Body of pancreas (tissue), 4 donors: ENCODE data around the gene PDIA5. TPM values are rescaled to one million over a fixed set of nuclear protein-coding genes. Genes with fewer than 3 reads are reported as not detected.

Experiments used
- ATAC-seq: fragments of 150-250 bp; one replicate; pipeline ENCODE4 v1.9.1; 2016
- DNase-seq, 4 donors: peaks; one replicate each; pipeline ENCODE4 v3.0.0-alpha.2; 2019
- H3K27ac ChIP-seq, 4 donors: fragments of 200-600 bp; sonication (generic); 1 replicate in 3 of 4; 2 replicates in 1 of 4; pipeline versions ENCODE4 v1.5.1 to v1.6.1; 2016 to 2019; ENCODE audit warnings: mild to moderate bottlenecking in 1 of 4, mixed read lengths in 1 of 4, moderate library complexity in 1 of 4
- H3K27me3 ChIP-seq, 2 donors: fragments of 200-600 bp; sonication (generic); one replicate each; pipeline ENCODE4 v1.6.0; 2016; ENCODE audit warnings: mild to moderate bottlenecking in 1 of 2
- H3K36me3 ChIP-seq, 2 donors: fragments of 200-600 bp; sonication (generic); replicated peaks in 1 of 2; 2 replicates each; pipeline ENCODE4 v1.5.1; 2016; ENCODE audit warnings: low read depth in 2 of 2; ENCODE audit not compliant: insufficient read depth in 1 of 2
- H3K4me1 ChIP-seq: fragments of 200-600 bp; sonication (generic); one replicate; pipeline ENCODE4 v1.6.0; 2016
- H3K4me3 ChIP-seq, 2 donors: fragments of 200-600 bp; sonication (generic); 1 replicate in 1 of 2; 2 replicates in 1 of 2; pipeline ENCODE4 v1.5.1; 2016 to 2019
- H3K9me3 ChIP-seq, 3 donors: fragments of 200-600 bp; sonication (generic); 1 replicate in 2 of 3; 2 replicates in 1 of 3; pipeline ENCODE4 v1.5.1; 2016
- CTCF ChIP-seq, 7 experiments: fragments of 450-650 bp in 4 of 7; fragments of 200-600 bp in 3 of 7; sonication (generic) in 3 of 7; IDR thresholded peaks; one replicate each; pipeline ENCODE4 v1.5.1; 2016 to 2019; ENCODE audit warnings: antibody characterized with exemption in 7 of 7
- POLR2A ChIP-seq, 3 donors: fragments of 450-650 bp; IDR thresholded peaks; one replicate each; pipeline ENCODE4 v1.6.1; 2016; ENCODE audit warnings: antibody characterized with exemption in 3 of 3, mild to moderate bottlenecking in 2 of 3
- WGBS, 2 donors: methylation state at CpG; one replicate each; pipeline ENCODE4 v1.1.5; 2017; 5-methylcytosine and 5-hydroxymethylcytosine counted together
- intact Hi-C: fragments of 100-400 bp; cut with DNase I; formaldehyde crosslinking; loops from one replicate; pipeline ENCODE4 v1.15.1; 2023
- total RNA-seq, 2 donors: library from RNA; depleted of rRNA; stranded (reverse); fragments of >200 nt; gene quantifications; one replicate each; pipeline ENCODE4 v1.1.0, GENCODE V29; 2016

PDIA5 gene
- total RNA-seq, 2 donors from 2014 or later: 28.8 to 73.2 TPM

- H3K36me3 ChIP-seq: no peaks in the 10 kb centered on the region
- no peaks in the 10 kb centered on the region for H3K9me3 ChIP-seq
- DNase-seq (no peak), ATAC-seq (no peak)
- intact Hi-C loops: no loop called here
- no peak for TF ChIP-seq CTCF (IDR thresholded peaks at IDR 0.05)
- no peak for TF ChIP-seq POLR2A (IDR thresholded peaks at IDR 0.05)
- H3K27ac ChIP-seq: no peak overlapping the region
- no peak overlapping the region for H3K4me3 ChIP-seq
- no peaks in the 10 kb centered on the region for H3K27me3 ChIP-seq
- 66 to 67% methylated on average over 3 of the region's 3 CpGs for WGBS, 2 donors
- H3K4me1 ChIP-seq: peaks cover 15% of the 10 kb centered on the region
These were observed 34.8 kb upstream of the PDIA5 start for GRCh38 chr3:123032057-123032456.

GRCh38 chr3:123034120-123034519, 32.7 kb upstream of the PDIA5 start:
- Histone ChIP-seq H3K4me3 (no peak overlapping the region), H3K36me3 (no peaks in the 10 kb centered on the region), H3K27me3 (no peaks in the 10 kb centered on the region), H3K27ac (no peak overlapping the region), H3K4me1 (no peaks in the 10 kb centered on the region), H3K9me3 (no peaks in the 10 kb centered on the region)
- TF ChIP-seq POLR2A (IDR thresholded peaks at IDR 0.05): no peak
- no peak for TF ChIP-seq CTCF (IDR thresholded peaks at IDR 0.05)
- DNase-seq (no peak), ATAC-seq (no peak)
- intact Hi-C loops: no loop called here
- WGBS, 2 donors: 77 to 82% methylated on average over 5 of the region's 5 CpGs

- Histone ChIP-seq H3K36me3 (no peaks in the 10 kb centered on the region), H3K4me1 (no peaks in the 10 kb centered on the region), H3K27me3 (no peaks in the 10 kb centered on the region), H3K4me3 (no peak overlapping the region), H3K27ac (no peak overlapping the region), H3K9me3 (no peaks in the 10 kb centered on the region)
- 84 to 87% methylated on average over 3 of the region's 3 CpGs for WGBS, 2 donors
- DNase-seq (no peak), ATAC-seq (no peak)
- intact Hi-C loops: no loop called here
- no peak for TF ChIP-seq CTCF (IDR thresholded peaks at IDR 0.05)
- TF ChIP-seq POLR2A (IDR thresholded peaks at IDR 0.05): no peak
These were observed 31.8 kb upstream of the PDIA5 start for GRCh38 chr3:123034996-123035395.

GRCh38 chr3:123036352-123037014, 30.3 kb upstream of the PDIA5 start:
- Histone ChIP-seq H3K36me3 (no peaks in the 10 kb centered on the region), H3K27ac (no peak overlapping the region), H3K9me3 (no peaks in the 10 kb centered on the region), H3K4me1 (no peaks in the 10 kb centered on the region), H3K4me3 (no peak overlapping the region), H3K27me3 (no peaks in the 10 kb centered on the region)
- ATAC-seq: no peak
- WGBS, 2 donors: 50 to 53% methylated on average over 8 of the region's 8 CpGs
- DNase-seq: no peak
- intact Hi-C loops: no loop called here
- TF ChIP-seq POLR2A (IDR thresholded peaks at IDR 0.05): no peak
- TF ChIP-seq CTCF (IDR thresholded peaks at IDR 0.05): no peak

- Histone ChIP-seq H3K9me3 (no peaks in the 10 kb centered on the region), H3K27ac (no peak overlapping the region), H3K4me3 (no peak overlapping the region), H3K27me3 (no peaks in the 10 kb centered on the region), H3K4me1 (no peaks in the 10 kb centered on the region), H3K36me3 (no peaks in the 10 kb centered on the region)
- TF ChIP-seq POLR2A (IDR thresholded peaks at IDR 0.05) (no peak), CTCF (IDR thresholded peaks at IDR 0.05) (no peak)
- DNase-seq (no peak), ATAC-seq (no peak)
- intact Hi-C loops: no loop called here
- 66% methylated on average over 5 of the region's 5 CpGs for WGBS, 2 donors
These were observed 29.8 kb upstream of the PDIA5 start for GRCh38 chr3:123037015-123037375.
